ENCODE data around the gene PRSS1. TPM values are rescaled to one million over a fixed set of nuclear protein-coding genes. Genes with fewer than 3 reads are reported as not detected.
"Not testable (repeated sequence)": the region's sequence is repeated elsewhere in the genome, so short reads cannot be mapped to it uniquely, and the experiment has no call there.

PRSS1 gene
- total and polyA plus RNA-seq, 2 donors (not counting 1 experiment from before 2014, with no cell fraction given): not detected

DNA sequence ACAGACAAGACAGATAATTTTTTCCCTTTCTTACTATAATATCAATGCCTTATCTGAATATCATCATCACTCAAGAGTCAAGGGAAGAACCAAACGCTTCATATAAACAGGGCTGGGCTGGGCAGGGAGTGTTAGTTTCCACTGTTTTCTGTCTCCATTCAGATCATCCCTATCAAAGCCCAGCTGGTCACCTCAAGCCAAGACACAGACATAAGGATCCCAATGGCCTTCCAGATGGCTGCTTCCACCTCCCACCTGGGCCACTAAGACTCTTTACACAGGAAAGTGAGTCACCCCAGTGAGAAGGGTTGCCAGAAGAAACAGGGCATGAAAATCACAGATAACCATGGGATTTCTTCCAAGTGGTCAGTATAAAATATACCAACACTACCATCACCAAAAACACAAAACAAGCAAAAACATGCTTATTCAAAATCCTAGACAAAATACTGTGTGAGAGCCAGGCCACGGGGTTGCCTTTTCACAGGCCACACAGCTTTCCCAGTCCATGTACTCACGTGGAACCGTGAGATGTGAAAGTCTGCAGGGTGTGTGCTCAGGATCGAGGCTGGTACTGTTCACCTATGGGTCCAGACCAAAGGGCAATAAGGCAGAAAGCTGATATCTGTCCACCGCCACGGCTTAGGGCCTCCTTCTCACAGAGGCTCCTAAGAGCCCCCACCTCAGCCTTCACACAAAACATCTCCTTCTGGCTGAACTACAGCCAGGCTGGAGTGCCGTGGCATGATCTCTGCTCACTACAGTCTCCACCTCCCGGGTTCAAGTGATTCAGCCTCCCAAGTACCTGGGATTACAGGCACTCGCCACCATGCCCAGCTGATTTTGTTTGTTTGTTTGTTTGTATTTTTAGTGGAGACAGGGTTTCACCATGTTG, 5.7 kb downstream of the PRSS1 start:
- no peaks in the 10 kb centered on the region for H3K36me3 ChIP-seq (replicated peaks in 1 of 2; ENCODE audit: control extremely low read depth in 1 of 2, control insufficient read depth in 1 of 2, extremely low read depth in 1 of 2, insufficient read depth in 2 of 2, low read length in 1 of 2)
- no peaks in the 10 kb centered on the region for H3K79me2 ChIP-seq (ENCODE audit: control insufficient read depth, insufficient read depth, low read length)
- no peak overlapping the region for H2AFZ ChIP-seq (ENCODE audit: insufficient read depth, low read depth, low read length, poor library complexity, severe bottlenecking)
- H3K4me2 ChIP-seq (replicated peaks; ENCODE audit: low read depth, low read length, poor library complexity, severe bottlenecking): no peak overlapping the region
- no peak for DNase-seq
- Mint-ChIP-seq H3K4me3 (no peak overlapping the region), H3K27ac (no peak overlapping the region), H3K27me3 (peaks cover 6% of the 10 kb centered on the region), H3K4me1 (no peaks in the 10 kb centered on the region), H3K9me3 (ENCODE audit: insufficient read depth) (no peaks in the 10 kb centered on the region)
- no peaks in the 10 kb centered on the region for H3K9me3 ChIP-seq (ENCODE audit: control extremely low read depth in 1 of 3, control insufficient read depth in 2 of 3, insufficient read depth in 1 of 3, low read length in 2 of 3)
- ATAC-seq (ENCODE audit: low read depth): no peak
- no peaks in the 10 kb centered on the region for H3K27me3 ChIP-seq (replicated peaks in 1 of 4; ENCODE audit: control extremely low read depth in 1 of 4, control insufficient read depth in 3 of 4, insufficient read depth in 4 of 4, low read length in 3 of 4)
- 87% methylated on average over 7 of the region's 10 CpGs for WGBS (ENCODE audit: insufficient coverage)
- H3K27ac ChIP-seq (ENCODE audit: low read length in 2 of 2): no peak overlapping the region
- POLR2A ChIA-PET: no interaction called here
- H3K4me3 ChIP-seq (ENCODE audit: control extremely low read depth in 1 of 5, extremely low read depth in 1 of 5, insufficient read depth in 1 of 5, low read depth in 2 of 5, low read length in 4 of 5): no peak overlapping the region
- no peak overlapping the region for H3K9ac ChIP-seq (ENCODE audit: low read length)
- intact Hi-C loops (cut with micrococcal nuclease): no loop called here
- H3K4me1 ChIP-seq (ENCODE audit: control insufficient read depth in 2 of 2, insufficient read depth in 2 of 2, low read length in 2 of 2): no peaks in the 10 kb centered on the region
- CTCF ChIA-PET: no interaction called here
- TF ChIP-seq EZH2 (IDR thresholded peaks at IDR 0.05; ENCODE audit: borderline replicate concordance, insufficient read depth, low read depth, low read length, poor library complexity, severe bottlenecking): no peak
- TF ChIP-seq, protein P1, sequence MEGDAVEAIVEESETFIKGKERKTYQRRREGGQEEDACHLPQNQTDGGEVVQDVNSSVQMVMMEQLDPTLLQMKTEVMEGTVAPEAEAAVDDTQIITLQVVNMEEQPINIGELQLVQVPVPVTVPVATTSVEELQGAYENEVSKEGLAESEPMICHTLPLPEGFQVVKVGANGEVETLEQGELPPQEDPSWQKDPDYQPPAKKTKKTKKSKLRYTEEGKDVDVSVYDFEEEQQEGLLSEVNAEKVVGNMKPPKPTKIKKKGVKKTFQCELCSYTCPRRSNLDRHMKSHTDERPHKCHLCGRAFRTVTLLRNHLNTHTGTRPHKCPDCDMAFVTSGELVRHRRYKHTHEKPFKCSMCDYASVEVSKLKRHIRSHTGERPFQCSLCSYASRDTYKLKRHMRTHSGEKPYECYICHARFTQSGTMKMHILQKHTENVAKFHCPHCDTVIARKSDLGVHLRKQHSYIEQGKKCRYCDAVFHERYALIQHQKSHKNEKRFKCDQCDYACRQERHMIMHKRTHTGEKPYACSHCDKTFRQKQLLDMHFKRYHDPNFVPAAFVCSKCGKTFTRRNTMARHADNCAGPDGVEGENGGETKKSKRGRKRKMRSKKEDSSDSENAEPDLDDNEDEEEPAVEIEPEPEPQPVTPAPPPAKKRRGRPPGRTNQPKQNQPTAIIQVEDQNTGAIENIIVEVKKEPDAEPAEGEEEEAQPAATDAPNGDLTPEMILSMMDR (IDR thresholded peaks at IDR 0.05): no peak
- no peaks in the 10 kb centered on the region for H4K20me1 ChIP-seq (ENCODE audit: control insufficient read depth, insufficient read depth, low read length, poor library complexity, severe bottlenecking)

DNA sequence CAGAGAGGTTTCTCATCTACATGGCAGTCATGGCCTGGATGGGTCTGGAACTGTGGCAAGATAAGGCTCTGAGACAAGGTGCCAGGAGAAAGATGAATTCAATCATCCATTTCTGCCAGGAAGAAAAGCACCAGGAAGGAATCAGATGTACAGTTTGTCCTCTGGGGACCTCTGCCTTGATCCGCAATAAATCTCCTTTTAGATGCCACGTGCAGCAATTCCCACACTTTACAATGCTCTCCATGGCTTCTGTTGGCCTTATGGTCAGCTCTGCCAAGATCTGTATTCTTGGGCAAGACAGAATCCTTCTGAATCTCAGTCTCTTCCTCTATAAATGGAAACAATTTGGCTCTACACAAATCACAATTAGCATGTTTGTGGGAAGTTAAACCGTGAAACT, 9.0 kb downstream of the PRSS1 start:
- POLR2A ChIA-PET; H3K4me3 Mint-ChIP-seq; H3K27me3 Mint-ChIP-seq; H3K9me3 Mint-ChIP-seq (ENCODE audit: insufficient read depth); H3K4me3 ChIP-seq (ENCODE audit: control extremely low read depth in 1 of 5, extremely low read depth in 1 of 5, insufficient read depth in 1 of 5, low read depth in 2 of 5, low read length in 4 of 5); CTCF ChIA-PET; H3K27ac Mint-ChIP-seq; intact Hi-C loops (cut with micrococcal nuclease); ATAC-seq (ENCODE audit: low read depth); H3K27me3 ChIP-seq (replicated peaks in 1 of 4; ENCODE audit: control extremely low read depth in 1 of 4, control insufficient read depth in 3 of 4, insufficient read depth in 4 of 4, low read length in 3 of 4); H3K4me2 ChIP-seq (replicated peaks; ENCODE audit: low read depth, low read length, poor library complexity, severe bottlenecking); H3K9ac ChIP-seq (ENCODE audit: low read length); H3K4me1 ChIP-seq (ENCODE audit: control insufficient read depth in 2 of 2, insufficient read depth in 2 of 2, low read length in 2 of 2); H3K79me2 ChIP-seq (ENCODE audit: control insufficient read depth, insufficient read depth, low read length); DNase-seq; H3K36me3 ChIP-seq (replicated peaks in 1 of 2; ENCODE audit: control extremely low read depth in 1 of 2, control insufficient read depth in 1 of 2, extremely low read depth in 1 of 2, insufficient read depth in 2 of 2, low read length in 1 of 2); H2AFZ ChIP-seq (ENCODE audit: insufficient read depth, low read depth, low read length, poor library complexity, severe bottlenecking); H3K4me1 Mint-ChIP-seq; H4K20me1 ChIP-seq (ENCODE audit: control insufficient read depth, insufficient read depth, low read length, poor library complexity, severe bottlenecking); H3K9me3 ChIP-seq (ENCODE audit: control extremely low read depth in 1 of 3, control insufficient read depth in 2 of 3, insufficient read depth in 1 of 3, low read length in 2 of 3); H3K27ac ChIP-seq (ENCODE audit: low read length in 2 of 2): not testable (repeated sequence)
- 80% methylated on average over 1 of the region's 3 CpGs for WGBS (ENCODE audit: insufficient coverage)

Measured in B cell (primary cell).